Myometrial cell (primary cell): ENCODE measurements around the gene OTOGL. TPM values are rescaled to one million over a fixed set of nuclear protein-coding genes. Genes with fewer than 3 reads are reported as not detected.

Source experiments
- total RNA-seq: library from RNA; depleted of rRNA; stranded (reverse); fragments of >200 nt; gene quantifications from 2 replicates; pipeline ENCODE4 v1.2.3, GENCODE V29; 2015

The OTOGL gene, protein sequence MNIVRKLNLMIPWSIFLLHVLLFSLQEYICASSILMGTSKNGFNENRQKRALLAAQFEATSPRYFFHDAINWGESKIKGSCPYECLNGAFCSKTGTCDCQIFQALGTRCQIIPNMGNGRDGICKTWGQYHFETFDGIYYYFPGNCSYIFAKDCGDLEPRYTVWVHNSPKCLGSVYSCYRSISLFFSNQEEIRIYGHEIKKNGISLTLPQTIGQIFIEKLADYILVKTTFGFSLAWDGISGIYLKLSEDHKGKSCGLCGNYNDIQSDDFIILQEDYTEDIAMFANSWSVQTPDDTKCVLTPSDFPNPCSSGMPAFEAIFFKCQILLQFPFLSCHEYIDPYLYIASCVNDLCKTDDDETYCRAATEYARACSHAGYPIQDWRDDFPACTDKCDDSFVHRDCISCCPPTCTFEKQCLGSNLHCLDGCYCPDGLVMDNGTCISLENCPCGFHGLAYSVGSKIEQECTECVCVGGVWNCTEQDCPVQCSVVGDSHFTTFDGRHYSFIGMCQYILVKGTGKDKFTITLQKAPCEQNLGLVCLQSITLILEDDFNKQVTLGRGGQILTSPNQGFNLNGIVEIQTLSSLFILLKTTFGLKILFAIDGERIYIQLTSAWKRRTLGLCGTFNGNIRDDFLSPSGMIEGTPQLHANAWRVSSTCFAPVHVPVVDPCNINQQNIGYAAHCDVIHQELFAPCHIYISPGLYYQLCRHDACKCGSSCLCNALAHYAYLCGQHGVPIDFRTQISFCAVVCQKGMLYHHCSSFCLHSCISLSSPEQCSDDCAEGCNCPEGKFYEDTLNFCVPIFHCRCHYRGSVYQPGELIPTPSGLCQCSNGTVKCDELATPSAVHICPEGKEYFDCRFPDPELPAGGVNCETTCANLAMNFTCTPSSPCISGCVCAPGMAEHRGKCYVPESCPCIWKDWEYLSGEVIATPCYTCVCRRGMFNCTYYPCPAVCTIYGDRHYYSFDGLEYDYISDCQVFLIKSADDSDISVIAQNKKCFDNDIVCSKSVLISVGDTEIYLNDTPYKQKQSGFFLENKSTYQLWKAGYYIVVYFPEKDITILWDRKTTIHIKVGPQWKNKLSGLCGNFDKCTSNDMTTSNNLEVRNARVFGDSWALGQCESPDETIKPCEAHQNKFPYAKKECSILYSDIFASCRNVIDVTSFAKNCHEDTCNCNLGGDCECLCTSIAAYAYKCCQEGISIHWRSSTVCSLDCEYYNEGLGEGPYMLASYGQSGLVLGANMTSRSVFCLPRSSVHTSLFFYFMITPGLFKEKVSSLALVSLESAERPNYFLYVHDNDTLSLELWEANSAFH (N-terminal part only)
- total RNA-seq = 0.29 TPM in 1 of 2 replicates, not detected in the other

DNA sequence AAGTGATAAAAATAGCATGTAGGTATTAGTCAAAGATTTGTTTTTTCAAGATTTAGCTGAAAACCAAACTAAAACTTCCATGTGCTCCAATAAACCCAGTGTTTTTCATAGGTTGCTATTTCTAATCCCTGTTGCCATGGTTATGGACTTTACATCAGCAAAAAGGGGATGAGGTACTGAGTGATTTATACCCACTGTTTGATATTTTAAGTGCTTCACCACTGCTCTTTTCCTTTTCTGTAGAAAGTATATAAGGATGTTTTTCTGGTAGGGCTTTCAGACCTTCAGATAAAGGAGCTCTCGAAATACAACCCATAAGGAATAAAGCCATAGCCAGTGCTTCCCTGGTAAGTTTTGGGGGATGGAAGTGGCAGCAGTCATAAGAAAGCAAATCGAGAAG, at the start of gene OTOGL:
Gene OTOGL (plus strand): TSS at position 279 of the 400 bp plus-strand sequence. CDS start 109,895 bp downstream, outside the sequence.

Other genes with a start within 250 kb of the OTOGL start
- gene PPP1R12A, start 164.4 kb upstream of the OTOGL start, total RNA-seq = 36.3 and 41.5 TPM in 2 replicates